Activated CD8-positive, alpha-beta memory T cell treated with anti-CD3 and anti-CD28 coated beads, Interleukin-2, amount 50 U/mL, for 24 hours (primary cell): Measurements from ENCODE around the gene TBX19.
"Not testable (repeated sequence)": the region's sequence is repeated elsewhere in the genome, so short reads cannot be mapped to it uniquely, and the experiment has no call there.

ENCODE experiments used
- DNase-seq: peaks from one replicate; pipeline ENCODE4 v3.0.0-alpha.2; 2020; ENCODE audit errors: extremely low read depth

The TBX19 gene

DNA sequence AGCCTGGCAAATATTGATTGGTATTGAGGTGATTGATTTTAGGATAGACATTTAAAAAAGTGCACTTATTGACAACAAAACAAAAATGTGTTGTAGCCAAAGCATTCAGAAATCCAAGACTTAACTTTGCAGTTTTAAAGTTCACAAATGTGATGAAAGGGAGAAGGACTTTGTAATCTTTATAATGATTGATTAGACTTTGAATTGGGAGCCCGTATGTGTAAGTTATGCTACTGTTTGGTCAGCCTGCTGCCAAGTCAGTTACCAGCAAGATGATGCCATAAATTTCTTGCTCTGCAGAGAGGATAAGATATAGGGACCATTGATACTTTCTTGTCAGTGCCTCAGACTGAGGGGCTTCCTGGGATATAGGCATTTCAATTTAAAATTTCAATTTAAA lies 39.5 kb downstream of the TBX19 start:
- DNase-seq = no peak

DNA sequence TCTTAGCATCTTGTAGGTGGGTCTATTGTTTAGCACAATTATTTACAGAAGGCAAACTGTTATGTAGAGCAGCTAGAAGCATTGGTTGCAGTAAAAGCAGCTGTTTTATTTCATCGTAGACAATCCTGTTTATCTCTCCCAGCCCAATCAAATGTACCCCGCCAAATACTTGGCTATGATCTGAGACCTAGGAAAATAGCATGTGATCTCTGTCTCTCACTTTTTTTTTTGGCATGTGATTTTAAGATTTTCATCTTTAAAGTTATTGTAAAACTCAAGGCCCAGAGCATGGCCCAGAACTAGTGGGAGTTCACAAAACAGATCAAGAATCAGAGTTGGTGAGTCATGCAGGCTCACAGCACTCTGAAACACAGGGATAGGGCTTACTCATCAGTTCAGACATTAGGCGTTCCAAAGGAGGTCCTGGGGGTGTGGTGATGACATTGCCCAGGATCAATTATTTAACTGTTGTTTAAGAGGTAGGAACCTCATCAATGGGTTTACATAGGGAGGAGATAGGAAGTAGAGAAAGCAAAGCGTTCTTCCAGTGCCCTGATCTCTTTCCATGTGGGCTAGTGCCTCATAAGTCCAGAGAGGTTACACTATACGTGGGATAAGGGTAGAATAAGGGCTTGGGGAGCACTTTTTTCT lies 40.2 kb downstream of the TBX19 start:
- DNase-seq = no peak

DNA sequence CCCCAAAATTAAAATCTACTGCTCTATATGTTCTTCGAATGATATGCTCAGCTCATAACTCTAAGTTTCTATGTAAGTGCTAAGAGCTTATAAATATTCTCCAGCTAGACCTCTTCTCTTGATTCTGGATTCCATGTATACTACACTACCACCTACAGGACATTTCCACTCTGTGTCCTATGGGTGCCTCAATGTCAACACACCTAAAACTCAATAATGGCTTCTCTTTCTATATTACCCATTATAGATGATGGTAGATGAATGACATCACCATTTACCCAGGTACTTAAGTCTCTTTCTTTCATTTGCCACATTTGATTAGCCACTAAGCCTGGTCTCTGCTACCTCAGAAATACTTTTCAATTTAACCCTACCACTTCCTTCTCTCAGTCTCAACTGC lies 41.3 kb downstream of the TBX19 start:
- no peak for DNase-seq

DNA sequence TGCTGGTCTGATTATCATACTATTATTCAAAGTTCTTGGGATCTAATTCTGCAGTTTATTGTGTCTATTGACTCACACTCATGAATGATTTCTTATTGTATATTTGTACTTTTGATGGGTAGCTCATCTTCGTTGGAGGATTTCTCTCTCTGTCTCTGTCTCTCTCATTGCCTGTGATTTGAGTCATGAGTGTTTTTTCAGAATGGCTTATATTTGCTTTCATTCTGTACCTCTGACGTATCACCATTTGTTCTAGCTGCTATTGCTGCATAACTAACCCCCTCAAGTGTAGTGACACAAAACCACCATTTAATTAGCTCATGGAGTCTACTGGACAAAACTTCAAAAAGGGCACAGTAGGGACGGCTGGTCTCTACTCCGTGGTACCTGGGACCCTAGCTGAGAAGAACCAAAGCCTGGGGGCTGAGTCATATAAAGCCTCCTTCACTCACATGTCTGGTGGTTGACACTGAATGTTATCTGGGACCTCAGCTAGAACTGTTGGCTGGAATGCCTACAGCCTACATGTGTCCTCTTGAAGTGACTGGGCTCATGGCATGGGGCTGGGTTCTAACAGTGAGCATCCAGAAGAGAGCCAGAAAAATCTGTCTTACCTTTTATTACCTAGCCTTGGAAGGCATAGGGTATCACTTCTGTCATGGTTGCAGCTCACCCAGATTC lies 44.2 kb downstream of the TBX19 start:
- DNase-seq = no peak

DNA sequence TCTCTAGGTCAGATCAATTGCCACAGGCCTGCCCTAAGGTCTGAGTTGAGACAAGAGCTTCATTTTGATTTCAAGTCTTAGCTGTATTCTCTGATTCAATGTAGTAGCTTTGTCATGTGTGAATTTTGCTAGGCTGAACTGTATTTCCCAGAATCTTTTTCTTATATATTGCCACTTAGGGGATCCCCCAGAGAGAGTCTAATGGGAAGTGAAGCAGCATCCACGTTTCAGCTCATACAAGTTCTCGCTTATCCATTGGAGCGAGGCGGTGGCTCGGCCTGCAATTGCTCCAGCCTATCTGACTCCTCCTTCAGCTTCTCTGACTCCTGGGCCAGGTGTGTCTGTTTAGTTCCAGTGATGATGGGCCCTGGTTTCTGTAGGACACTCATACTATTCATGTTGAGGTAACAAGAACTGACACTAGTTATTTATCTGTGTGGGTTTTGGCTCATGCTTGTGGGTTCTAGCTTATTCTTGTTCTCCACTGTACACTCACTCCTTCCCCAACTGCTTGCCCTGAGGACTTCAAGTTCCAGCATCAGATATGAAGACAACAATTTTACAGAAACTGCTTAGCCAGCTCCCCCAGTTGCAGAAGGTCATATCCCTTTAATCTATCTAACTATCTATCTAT lies 48.2 kb downstream of the TBX19 start:
- DNase-seq = no peak

DNA sequence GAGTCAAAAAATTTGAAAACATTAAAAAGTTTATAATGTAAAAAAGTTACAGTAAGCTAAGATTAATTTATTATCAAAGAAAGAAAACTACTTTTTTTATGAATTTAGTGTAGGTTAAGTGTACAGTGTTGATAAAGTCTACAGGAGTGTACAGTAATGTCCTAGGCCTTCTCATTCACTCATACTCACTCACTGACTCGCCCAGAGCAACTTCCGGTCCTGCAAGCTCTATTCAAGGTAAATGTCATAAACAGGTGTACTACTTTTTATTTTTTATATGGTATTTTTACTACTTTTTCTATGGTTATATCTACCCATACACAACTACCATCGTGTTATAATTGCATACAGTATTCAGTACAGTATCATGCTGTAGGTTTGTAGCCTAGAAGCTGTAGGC lies 49.6 kb downstream of the TBX19 start:
- no peak for DNase-seq

DNA sequence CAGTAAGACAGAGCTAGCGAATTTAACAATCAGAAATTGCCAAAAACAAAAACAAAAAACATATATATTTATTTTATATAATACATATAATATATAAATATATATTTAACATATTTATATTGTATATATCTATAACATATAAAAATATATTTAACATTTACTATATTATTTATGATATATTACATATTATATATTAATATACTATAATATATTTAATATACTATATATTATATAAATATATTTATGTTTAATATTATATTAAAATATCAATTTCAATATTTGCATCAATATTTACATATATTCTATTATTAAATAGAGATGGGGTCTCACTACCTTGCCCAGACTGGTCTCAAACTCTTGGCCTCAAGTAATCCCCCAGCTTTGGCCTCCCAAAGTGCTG lies 50.9 kb downstream of the TBX19 start:
- no peak for DNase-seq

DNA sequence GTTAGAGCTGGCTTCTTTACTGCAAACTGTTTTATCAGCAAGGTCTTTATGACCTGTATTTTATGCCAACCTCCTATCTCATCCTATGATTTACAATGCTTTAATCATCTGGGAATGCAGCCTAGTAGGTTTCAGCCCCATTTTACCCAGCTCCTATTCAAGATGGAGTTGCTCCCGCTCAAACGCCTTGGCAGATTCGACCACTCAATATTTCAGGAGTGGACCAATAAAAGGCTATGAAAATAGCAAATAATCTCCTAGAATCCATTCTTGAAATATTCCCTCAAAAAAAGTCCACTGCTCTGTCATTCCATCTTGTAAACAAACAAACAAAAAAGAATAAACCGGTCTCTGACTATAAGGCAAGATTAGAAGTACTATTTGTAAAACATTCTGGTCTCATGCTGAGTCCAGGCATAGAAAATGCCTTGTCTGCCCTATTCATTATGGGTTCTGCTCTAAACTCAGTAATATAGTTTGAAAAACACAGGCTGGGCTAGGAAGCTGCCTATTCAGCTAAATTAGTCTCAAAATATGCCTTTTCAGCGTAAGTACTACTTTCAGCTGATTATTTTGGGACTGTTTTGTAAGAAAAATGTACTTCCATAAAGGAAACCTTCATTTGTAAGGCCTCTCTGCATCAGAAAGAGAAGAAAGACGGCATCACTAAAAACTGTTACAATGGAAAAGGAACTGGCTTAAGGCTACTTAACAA lies 53.0 kb downstream of the TBX19 start:
- DNase-seq = no peak

DNA sequence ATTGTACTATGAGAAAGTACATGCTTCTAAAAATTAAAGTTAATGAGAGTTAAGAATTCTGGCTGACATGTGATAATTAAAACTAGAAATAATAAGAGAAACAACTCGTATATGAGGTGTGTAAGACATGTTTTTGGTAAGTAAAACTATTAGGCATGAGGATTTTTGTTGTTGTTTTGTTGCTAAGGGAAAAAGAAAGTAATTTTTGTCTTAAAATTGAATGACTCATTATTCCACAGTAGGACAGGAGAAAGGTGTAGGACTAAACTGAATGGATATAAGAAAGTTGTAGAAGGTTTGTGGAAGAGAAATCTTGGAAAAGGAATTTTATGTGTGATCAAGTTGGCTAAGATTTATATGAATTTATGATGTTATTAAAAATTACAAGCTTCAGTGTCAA lies 54.8 kb downstream of the TBX19 start:
- no peak for DNase-seq

DNA sequence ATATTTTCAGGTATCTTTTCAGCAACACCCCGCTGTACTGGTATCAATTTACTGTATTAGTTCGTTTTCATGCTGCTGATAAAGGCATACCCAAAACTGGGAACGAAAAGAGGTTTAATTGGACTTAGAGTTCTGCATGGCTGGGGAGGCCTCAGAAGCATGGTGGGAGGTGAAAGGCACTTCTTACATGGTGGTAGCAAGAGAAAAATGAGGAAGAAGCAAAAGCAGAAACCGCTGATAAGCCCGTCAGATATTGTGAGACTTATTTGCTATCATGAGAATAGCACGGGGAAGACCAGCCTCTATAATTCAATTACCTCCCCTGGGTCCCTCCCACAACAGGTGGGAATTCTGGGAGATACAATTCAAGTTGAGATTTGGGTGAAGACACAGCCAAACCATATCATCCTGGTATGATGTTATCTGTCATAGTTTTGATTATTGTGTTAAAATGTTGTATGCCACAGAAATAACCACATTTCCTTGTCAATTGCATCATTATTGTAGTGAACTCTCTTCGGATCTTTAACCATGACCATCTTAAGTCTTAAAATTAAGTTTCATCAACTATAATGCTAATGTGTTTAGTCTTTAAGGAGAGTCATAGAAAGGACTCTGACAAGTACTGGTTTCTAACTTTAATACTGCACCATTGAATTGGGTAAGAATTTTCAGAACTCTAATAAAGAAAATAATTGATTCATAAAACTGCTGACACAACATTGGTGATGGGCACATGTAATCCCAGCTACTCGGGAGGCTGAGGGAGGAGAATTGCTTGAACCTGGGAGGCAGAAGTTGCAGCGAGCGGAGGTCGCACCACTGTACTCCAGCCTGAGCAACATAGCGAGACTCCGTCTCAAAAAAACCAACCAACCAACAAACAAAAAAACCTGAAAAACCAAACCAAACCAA lies 58.2 kb downstream of the TBX19 start:
- no peak for DNase-seq

DNA sequence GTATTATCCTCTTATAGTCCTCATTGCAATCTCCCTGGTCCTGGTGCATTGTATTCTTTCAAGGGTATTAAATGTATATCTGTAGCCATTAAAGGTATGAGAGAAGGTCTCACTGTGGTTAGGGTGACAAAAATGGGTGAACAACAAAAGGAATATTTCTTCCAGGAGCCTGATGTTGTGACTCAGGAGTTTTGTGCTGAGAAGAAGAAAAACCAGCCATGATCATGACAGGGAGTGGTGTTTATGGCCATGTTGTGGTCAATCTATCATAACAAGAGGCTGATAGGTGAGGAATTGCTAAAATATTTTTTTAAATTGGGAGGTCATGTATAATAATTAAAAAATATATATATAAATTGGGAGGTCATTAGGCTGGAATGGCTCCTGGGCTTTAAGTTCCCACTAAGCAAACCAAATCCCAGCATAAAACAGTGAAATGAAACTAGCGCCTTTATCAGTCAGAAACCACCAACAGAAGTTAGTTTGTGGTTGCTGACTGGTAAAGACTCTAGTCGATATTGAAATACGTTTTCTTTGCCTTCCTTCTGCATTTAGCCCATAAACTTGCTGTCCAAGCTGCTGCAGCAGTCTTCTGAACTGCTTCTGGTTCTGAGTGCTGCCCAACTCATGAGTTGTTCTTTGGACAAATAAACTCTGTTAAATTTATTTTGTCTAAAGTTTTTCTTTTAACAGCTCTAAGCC lies 60.3 kb downstream of the TBX19 start:
- no peak for DNase-seq

DNA sequence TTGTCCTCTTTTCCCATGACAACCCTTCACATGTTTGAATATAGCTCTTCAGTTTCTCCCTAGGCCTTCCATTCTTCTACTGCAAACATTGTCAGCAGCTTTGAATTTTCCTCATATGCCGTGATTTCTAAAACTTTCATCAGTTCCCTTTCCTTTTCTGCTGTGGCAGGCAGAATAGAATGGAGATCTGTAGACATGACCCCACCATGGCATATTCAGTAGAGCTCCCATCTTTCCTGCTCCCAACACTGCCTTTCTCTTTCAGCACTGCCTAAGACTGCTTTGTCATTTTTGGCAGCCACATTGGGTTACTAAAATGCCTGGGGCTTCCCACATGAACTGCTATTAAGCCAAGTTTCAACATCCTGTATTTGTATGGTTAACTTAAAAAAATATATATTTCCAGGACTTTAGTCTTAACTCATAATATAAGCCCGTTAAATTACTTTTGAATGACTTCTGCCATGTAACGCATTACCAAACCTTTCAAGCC lies 60.9 kb downstream of the TBX19 start:
- DNase-seq = no peak

DNA sequence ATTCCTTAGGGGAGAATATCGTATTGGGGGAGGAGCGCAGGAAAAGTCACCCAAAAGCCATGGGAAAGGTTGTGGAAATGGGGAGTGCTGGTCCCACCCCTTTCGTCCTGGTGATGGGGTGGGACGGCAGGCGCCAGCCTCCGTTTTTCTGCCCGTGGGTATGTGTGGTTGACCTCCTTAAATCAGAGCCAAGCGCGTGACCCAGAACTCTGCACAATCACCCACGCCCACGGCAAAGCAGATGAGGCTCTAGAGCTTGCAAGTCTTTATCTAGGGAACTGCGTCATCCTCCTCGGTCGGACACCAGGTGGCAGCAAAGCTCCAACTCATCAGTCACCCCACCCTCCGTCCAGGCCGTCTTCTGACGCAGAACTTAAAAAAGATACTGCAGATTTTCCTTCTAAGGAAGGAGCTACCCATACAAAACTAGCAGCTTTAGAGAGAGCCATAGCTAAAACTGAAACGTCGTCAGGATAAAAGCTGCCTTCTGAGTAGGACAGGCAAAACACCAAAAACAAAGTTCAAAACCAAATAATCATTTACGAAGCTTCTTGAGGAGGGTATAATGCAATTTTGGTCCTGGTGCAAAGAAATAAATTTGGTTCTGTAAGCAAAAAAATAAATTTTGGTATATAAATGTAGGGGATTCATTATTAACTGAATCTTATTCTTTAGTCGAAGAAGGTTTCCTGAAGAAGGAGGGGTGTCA lies 62.0 kb downstream of the TBX19 start:
- DNase-seq = peak; percentile 71

DNA sequence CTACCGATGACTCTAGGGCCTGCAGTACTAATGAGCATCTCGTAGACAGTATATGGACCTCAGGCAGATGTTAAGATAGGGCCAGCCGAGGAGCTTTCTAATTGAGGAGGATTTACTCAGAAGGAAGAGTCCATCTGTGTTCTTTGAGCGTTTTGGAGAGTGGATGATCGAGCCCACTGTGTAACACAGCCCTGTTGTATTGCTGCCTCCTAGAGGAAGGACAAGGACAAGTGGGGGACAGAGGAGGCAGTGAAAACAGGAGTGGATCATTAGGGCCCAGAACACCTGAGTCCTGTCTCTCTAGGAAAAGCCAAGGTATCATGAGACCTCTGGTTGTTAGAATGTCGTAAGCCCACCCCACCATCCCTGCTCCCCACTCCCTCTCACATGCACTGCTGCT lies 62.9 kb downstream of the TBX19 start:
- no peak for DNase-seq

DNA sequence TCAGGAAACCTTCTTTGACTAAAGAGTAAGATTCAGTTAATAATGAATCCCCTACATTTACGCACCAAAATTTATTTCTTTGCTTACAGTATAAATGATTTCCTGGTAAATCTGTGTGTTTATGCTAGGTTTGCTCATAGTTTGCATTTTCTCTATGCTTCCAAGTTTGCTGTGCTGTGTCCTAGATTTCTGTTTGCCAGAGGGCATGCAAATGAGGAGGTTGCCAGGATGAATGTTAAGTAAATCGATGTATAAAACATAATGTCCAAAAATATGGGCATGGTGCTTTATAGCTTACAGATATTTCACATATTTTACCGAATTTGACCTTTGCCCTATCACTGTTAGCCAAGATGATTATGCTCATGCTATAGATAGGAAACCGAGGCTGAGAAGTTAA lies 63.8 kb downstream of the TBX19 start:
- DNase-seq = no peak

DNA sequence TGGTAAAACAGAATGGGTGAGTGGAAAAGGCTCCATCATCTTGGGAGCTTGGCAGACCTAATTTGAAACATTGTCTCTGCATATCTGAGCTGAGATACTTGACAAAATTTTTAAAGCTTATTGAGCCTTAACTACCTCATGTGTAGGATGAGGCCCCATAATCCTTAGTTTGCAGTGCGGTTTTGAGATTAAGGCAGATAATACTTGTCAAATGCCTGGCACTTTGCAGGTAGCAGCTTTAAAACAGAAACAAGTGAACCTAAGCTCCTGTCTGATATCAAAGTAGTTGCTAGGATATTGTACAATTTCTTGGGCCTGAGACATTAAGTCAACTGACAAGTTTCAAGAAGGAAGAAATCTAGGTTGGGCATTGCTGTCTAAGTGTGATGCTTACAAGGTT lies 65.3 kb downstream of the TBX19 start:
- no peak for DNase-seq

DNA sequence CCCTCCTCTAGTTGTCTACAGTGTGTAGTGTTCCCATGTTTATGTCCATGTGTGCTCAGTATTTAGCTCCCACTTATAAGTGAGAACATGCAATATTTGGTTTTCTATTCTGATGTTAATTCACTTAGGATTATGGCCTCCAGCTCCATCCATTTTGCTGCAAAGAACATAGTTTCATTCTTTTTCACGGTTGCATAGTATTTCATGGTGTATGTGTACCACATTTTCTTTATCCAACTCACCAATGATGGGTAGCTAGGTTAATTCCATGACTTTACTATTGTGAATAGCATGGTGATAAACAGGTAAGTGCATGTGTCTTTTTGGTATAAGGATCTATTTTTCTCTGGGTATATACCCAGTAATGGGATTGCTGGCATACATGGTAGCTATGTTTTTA lies 67.0 kb downstream of the TBX19 start:
- DNase-seq = no peak

DNA sequence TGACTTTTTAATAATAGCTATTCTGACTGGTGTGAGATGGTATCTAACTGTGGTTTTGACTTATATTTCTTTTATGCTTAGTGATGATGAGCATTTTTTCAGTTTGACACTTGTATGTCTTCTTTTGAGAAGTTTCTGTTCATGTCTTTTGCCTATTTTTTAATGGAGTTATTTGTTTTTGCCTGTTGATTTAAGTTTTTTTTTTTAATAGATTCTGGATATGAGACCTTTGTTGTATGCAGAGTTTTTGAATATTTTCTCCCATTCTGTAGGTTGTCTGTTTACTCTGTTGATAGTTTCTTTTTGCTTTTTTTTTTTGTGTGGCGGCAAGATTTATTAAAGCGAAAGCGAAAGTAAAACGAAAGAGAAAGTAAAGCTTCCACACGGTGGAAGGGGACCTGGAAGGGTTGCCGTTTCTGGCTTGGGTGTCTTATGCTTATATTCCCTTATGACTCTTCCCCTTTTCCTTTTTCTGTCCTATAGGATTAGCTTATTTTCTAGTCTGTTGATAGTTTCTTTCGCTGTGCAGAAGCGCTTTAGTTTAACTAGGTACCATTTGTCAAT lies 67.6 kb downstream of the TBX19 start:
- DNase-seq = no peak

DNA sequence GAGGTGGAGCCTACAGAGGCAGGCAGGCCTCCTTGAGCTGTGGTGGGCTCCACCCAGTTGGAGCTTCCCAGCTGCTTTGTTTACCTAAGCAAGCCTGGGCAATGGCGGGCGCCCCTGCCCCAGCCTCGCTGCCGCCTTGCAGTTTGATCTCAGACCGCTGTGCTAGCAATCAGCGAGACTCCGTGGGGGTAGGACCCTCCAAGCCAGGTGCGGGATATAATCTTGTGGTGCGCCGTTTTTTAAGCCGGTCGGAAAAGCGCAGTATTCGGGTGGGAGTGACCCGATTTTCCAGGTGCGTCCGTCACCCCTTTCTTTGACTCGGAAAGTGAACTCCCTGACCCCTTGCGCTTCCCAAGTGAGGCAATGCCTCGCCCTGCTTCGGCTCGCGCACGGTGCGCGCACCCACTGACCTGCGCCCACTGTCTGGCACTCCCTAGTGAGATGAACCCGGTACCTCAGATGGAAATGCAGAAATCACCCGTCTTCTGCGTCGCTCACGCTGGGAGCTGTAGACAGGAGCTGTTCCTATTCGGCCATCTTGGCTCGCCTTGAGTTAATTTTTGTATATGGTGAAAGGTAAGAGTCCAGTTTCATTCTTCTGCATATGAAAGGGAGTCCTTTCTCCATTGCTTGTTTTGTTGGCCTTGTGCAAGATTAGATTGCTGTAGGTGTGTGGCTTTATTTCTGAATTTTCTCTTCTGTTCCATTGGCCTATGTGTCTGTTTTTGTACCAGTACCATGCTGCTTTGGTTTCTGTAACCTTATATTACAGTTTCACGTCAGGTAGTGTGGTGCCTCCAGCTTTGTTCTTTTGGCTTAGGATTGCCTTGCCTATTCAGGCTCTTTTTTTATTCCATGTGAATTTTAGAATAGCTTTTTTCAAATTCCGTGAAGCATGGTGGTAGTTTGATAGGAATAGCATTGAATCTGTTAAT lies 73.9 kb downstream of the TBX19 start:
- DNase-seq = not testable (repeated sequence)
